ENCODE data around the gene NRXN2. TPM values are rescaled to one million over a fixed set of nuclear protein-coding genes. Genes with fewer than 3 reads are reported as not detected.

Gene NRXN2
- total RNA-seq, 2 donors from 2014 or later: 0.85 to 1.4 TPM

DNA sequence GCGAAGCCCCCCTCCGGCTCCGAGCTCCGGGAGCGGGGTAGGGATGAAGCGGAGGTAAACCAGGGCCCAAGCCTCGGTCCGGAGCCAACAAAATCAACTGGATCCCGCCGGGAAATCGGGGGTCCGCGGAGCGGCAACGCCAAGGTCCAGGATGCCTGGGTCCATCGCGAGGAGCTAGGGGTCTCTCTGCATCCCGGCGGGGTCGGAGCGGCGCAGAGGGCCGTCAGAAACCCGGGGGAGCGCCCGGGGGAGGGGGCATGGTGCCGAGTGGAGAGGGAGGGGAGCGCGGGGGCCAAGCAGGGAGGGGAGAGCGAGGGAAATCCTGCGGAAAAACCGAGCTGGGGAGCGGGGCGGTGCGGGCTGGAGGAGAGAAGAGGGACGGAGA, 80.1 kb downstream of the NRXN2 start:
- Histone ChIP-seq H3K4me1 (peaks cover 0 to 22% of the 10 kb centered on the region in 2 donors), H3K27me3 (peaks cover 0 to 10% of the 10 kb centered on the region in 2 donors), H3K4me3 (peak overlapping the region in 1 of 2 donors; percentile 43), H3K36me3 (no peaks in the 10 kb centered on the region), H3K9me3 (no peaks in the 10 kb centered on the region), H3K27ac (no peak overlapping the region)
- DNase-seq (ENCODE audit: low spot score): no peak
- TF ChIP-seq, protein P1, sequence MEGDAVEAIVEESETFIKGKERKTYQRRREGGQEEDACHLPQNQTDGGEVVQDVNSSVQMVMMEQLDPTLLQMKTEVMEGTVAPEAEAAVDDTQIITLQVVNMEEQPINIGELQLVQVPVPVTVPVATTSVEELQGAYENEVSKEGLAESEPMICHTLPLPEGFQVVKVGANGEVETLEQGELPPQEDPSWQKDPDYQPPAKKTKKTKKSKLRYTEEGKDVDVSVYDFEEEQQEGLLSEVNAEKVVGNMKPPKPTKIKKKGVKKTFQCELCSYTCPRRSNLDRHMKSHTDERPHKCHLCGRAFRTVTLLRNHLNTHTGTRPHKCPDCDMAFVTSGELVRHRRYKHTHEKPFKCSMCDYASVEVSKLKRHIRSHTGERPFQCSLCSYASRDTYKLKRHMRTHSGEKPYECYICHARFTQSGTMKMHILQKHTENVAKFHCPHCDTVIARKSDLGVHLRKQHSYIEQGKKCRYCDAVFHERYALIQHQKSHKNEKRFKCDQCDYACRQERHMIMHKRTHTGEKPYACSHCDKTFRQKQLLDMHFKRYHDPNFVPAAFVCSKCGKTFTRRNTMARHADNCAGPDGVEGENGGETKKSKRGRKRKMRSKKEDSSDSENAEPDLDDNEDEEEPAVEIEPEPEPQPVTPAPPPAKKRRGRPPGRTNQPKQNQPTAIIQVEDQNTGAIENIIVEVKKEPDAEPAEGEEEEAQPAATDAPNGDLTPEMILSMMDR (IDR thresholded peaks at IDR 0.05): no peak

DNA sequence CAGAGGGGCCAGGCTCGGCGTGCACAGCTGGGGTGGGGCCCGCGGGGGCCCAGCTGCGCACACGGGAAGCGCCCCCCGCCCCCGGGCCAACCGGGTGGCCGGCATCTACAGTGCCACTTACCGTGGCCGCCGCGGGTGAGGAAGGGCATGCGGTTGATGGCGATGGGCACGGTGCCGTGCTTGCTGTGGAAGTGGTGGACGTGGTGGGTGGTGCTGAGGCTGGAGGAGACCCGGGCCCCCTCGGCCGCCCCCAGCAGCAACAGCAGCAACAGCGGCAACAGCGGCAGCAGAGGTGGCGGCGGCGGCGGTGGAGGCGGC, 80.6 kb downstream of the NRXN2 start:
- H3K27me3 ChIP-seq: peaks cover 0 to 10% of the 10 kb centered on the region in 2 donors
- H3K4me1 ChIP-seq: peaks cover 0 to 26% of the 10 kb centered on the region in 2 donors
- H3K4me3 ChIP-seq: peak overlapping the region in 1 of 2 donors; percentile 43
- no peak for DNase-seq (ENCODE audit: low spot score)
- H3K36me3 ChIP-seq: no peaks in the 10 kb centered on the region
- H3K27ac ChIP-seq: no peak overlapping the region
- TF ChIP-seq, protein P1 (IDR thresholded peaks at IDR 0.05): no peak
- H3K9me3 ChIP-seq: no peaks in the 10 kb centered on the region

DNA sequence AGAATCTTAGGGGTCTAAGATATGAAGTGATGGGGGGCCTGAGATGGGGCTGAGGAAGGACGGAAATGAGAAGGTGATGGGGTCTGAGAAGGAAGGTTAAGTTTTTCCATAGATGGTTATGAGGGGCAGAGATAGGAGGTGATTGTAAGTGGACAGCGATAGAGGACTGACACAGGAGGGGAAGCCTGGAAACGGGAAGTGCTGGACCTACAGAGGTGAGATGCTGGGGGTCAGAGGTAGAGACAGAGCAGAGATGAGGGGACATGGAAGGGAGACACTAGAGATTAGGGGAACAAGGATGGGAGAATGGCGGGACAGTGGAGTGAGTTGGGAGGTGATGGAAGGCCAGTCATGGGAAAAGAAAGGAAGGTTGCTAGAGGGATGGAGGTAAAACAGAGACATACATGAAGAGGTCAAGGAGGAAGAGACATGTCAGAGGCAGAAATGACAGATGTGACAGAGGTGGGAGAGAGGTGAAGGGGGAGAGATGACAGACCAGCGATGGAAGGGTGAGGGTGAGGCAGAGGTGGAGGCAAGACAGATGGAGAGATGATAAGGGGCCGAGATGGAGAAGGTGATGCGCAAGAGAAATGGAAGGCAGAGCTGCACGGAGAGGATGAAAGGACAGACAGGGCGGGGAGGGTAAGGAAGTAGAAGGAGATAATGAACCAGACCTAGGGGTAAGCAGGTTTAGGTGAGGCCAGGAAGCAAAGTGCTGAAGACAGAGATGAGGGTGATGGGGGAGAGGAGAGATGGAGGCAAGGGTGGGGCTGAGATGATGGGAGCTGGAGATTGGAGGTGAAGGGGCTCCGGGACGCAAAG, 81.2 kb downstream of the NRXN2 start:
- H3K27ac ChIP-seq: no peak overlapping the region
- peaks cover 0 to 26% of the 10 kb centered on the region in 2 donors for H3K4me1 ChIP-seq
- DNase-seq (ENCODE audit: low spot score): no peak
- H3K4me3 ChIP-seq: peak overlapping the region in 1 of 2 donors; percentile 43
- no peaks in the 10 kb centered on the region for H3K36me3 ChIP-seq
- H3K9me3 ChIP-seq: no peaks in the 10 kb centered on the region
- H3K27me3 ChIP-seq: peaks cover 0 to 10% of the 10 kb centered on the region in 2 donors
- TF ChIP-seq, protein P1 (IDR thresholded peaks at IDR 0.05): no peak

DNA sequence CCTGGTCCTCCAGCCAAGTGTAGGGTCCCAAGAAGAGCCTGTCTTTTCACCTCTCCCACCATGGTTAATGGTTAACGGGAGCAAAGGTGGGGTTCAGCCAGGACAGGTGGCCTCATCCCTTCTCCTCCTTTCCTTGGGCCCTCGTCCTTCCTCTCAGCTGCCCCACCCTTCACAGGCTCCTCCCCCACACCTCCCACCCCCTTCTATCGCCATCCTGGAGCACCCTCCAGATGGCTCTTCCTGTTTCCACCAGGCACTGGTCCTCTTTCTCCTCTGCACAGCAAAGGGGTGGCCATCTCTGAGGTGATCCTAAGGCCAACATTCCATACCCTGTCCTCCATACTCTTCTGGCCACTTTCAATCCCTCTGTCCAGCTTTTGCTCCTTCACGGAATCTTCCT, 83.1 kb downstream of the NRXN2 start:
- H3K4me1 ChIP-seq: peaks cover 0 to 26% of the 10 kb centered on the region in 2 donors
- H3K9me3 ChIP-seq: no peaks in the 10 kb centered on the region
- H3K4me3 ChIP-seq: no peak overlapping the region
- no peak for DNase-seq (ENCODE audit: low spot score)
- H3K36me3 ChIP-seq: no peaks in the 10 kb centered on the region
- H3K27ac ChIP-seq: no peak overlapping the region
- peaks cover 0 to 10% of the 10 kb centered on the region in 2 donors for H3K27me3 ChIP-seq
- TF ChIP-seq, protein P1 (IDR thresholded peaks at IDR 0.05): no peak

DNA sequence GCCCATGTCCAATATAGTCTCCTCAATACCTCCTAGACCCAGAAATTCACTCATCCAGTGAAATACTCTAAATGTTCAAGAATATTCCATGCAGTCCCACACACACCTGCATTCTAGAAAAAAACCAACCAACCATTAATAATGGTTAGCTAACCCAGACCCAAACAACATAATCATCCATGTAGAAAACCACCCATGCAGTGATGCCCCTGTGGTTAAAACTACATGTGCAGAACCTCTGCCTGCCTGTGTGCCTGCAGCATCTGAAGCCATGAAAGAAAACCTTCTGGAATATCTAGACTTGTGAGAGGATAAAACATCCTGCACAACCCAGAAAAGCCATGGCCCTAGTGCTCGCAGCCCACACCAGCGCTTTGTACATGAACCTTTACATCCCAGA, 84.2 kb downstream of the NRXN2 start:
- no peak overlapping the region for H3K4me3 ChIP-seq
- H3K27ac ChIP-seq: no peak overlapping the region
- H3K36me3 ChIP-seq: no peaks in the 10 kb centered on the region
- H3K27me3 ChIP-seq: peaks cover 0 to 10% of the 10 kb centered on the region in 2 donors
- no peaks in the 10 kb centered on the region for H3K9me3 ChIP-seq
- peaks cover 0 to 25% of the 10 kb centered on the region in 2 donors for H3K4me1 ChIP-seq
- DNase-seq (ENCODE audit: low spot score): no peak
- TF ChIP-seq, protein P1 (IDR thresholded peaks at IDR 0.05): no peak

All from right atrium auricular region (tissue), 2 donors.